ENCODE results near the gene FBLN1. TPM values are rescaled to one million over a fixed set of nuclear protein-coding genes. Genes with fewer than 3 reads are reported as not detected.

The FBLN1 gene
- total and polyA plus RNA-seq, 2 of the 8 experiments (the other 6 are each of a cell fraction or from before 2014, with no cell fraction given), result 159 to 168 TPM

- TF ChIP-seq GABPA (IDR thresholded peaks at IDR 0.05; ENCODE audit: borderline replicate concordance, insufficient read depth, low read length), result no peak
- TF ChIP-seq SIRT6 (IDR thresholded peaks at IDR 0.05; ENCODE audit: low read length), result no peak
- TF ChIP-seq SP2 (IDR thresholded peaks at IDR 0.05; ENCODE audit: low read length), result no peak
- TF ChIP-seq KDM4A (IDR thresholded peaks at IDR 0.05; ENCODE audit: low read depth, low read length, severe bottlenecking), result no peak
Observed at GRCh38 chr22:45647532-45648225, 145.0 kb downstream of the FBLN1 start (continued).

All from H1 (cell line).